OCI-M1 (cell line): Measurements from ENCODE around the gene BLMH.
"Not testable (repeated sequence)": the region's sequence is repeated elsewhere in the genome, so short reads cannot be mapped to it uniquely, and the experiment has no call there.

Experiments used
- DNase-seq: peaks from one replicate; lab custom pipeline; 2025; lab: John Stamatoyannopoulos, UW

Gene BLMH

GRCh38 chr17:30229012-30229411 is 62.7 kb downstream of the BLMH start:
- no peak for DNase-seq

GRCh38 chr17:30228011-30228410 is 63.7 kb downstream of the BLMH start:
- DNase-seq = no peak

- DNase-seq = no peak
Measured at GRCh38 chr17:30226878-30227277, 64.9 kb downstream of the BLMH start.

GRCh38 chr17:30225919-30226553 is 65.7 kb downstream of the BLMH start:
- DNase-seq = no peak

- DNase-seq = no peak
Measured at GRCh38 chr17:30225112-30225511, 66.6 kb downstream of the BLMH start.

- DNase-seq = no peak
Measured at GRCh38 chr17:30224419-30224960, 67.3 kb downstream of the BLMH start.

- no peak for DNase-seq
Measured at GRCh38 chr17:30222721-30223175, 69.0 kb downstream of the BLMH start.

GRCh38 chr17:30222251-30222650 is 69.5 kb downstream of the BLMH start:
- DNase-seq = no peak

- DNase-seq = no peak
Measured at GRCh38 chr17:30221346-30221745, 70.4 kb downstream of the BLMH start.

GRCh38 chr17:30220414-30220813 is 71.3 kb downstream of the BLMH start:
- DNase-seq = no peak

- DNase-seq = no peak
Measured at GRCh38 chr17:30219833-30220232, 71.9 kb downstream of the BLMH start.

- DNase-seq = no peak
Measured at GRCh38 chr17:30219315-30219714, 72.4 kb downstream of the BLMH start.

GRCh38 chr17:30218799-30219198 is 72.9 kb downstream of the BLMH start:
- DNase-seq = no peak

- no peak for DNase-seq
Measured at GRCh38 chr17:30217746-30218245, 73.9 kb downstream of the BLMH start.

GRCh38 chr17:30217054-30217453 is 74.7 kb downstream of the BLMH start:
- no peak for DNase-seq

GRCh38 chr17:30212750-30213149 is 79.0 kb downstream of the BLMH start:
- DNase-seq = no peak

GRCh38 chr17:30211371-30211770 is 80.4 kb downstream of the BLMH start:
- no peak for DNase-seq

- DNase-seq = no peak
Measured at GRCh38 chr17:30210901-30211300, 80.8 kb downstream of the BLMH start.

- no peak for DNase-seq
Measured at GRCh38 chr17:30210366-30210765, 81.4 kb downstream of the BLMH start.

GRCh38 chr17:30209930-30210329 is 81.8 kb downstream of the BLMH start:
- no peak for DNase-seq

- peak; percentile 36 for DNase-seq
Measured at GRCh38 chr17:30208214-30208613, 83.5 kb downstream of the BLMH start.

- no peak for DNase-seq
Measured at GRCh38 chr17:30207655-30208054, 84.1 kb downstream of the BLMH start.

- no peak for DNase-seq
Measured at GRCh38 chr17:30203471-30203981, 88.2 kb downstream of the BLMH start.

GRCh38 chr17:30200656-30201055 is 91.1 kb downstream of the BLMH start:
- not testable (repeated sequence) for DNase-seq
